Body of pancreas (tissue), 4 donors: ENCODE results near the gene FBXO31.

Experiments
- POLR2A ChIP-seq, 3 donors: fragments of 450-650 bp; IDR thresholded peaks; one replicate each; pipeline ENCODE4 v1.6.1; 2016; ENCODE audit warnings: antibody characterized with exemption in 3 of 3, mild to moderate bottlenecking in 2 of 3
- TF ChIP-seq, protein P1 (sequence below), 7 experiments: fragments of 450-650 bp in 4 of 7; fragments of 200-600 bp in 3 of 7; sonication (generic) in 3 of 7; IDR thresholded peaks; one replicate each; pipeline ENCODE4 v1.5.1; 2016 to 2019; ENCODE audit warnings: antibody characterized with exemption in 7 of 7

DNA sequence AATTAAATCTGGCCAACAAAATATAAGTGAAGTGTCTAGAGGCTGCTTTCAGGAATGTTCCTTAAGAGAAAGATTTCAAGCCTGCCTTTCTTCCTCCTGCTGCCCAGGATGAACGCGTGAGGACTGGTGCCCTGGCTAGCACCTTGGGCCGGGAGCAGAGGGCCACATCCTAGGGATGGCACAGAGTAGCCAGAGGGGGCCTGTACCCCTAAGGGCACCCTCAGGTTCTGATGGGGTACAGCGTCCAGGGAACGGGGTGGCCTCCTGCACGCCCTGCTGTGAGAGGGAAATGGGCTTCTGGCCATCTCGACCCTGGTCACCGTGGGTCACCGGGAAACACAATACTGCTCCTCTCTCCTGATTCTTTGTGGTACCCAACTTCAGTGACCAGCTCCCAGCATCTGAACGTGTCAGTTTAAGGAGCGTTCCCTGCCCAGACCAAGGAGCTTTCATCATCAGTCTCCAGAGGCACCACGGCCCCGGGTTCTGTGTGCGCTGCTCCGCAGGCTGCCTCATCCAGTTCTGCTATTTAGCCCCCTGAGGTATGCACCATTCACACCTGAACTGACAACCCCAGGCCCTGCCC is 48.8 kb upstream of the FBXO31 start:
- TF ChIP-seq, protein P1, sequence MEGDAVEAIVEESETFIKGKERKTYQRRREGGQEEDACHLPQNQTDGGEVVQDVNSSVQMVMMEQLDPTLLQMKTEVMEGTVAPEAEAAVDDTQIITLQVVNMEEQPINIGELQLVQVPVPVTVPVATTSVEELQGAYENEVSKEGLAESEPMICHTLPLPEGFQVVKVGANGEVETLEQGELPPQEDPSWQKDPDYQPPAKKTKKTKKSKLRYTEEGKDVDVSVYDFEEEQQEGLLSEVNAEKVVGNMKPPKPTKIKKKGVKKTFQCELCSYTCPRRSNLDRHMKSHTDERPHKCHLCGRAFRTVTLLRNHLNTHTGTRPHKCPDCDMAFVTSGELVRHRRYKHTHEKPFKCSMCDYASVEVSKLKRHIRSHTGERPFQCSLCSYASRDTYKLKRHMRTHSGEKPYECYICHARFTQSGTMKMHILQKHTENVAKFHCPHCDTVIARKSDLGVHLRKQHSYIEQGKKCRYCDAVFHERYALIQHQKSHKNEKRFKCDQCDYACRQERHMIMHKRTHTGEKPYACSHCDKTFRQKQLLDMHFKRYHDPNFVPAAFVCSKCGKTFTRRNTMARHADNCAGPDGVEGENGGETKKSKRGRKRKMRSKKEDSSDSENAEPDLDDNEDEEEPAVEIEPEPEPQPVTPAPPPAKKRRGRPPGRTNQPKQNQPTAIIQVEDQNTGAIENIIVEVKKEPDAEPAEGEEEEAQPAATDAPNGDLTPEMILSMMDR (IDR thresholded peaks at IDR 0.05): no peak
- TF ChIP-seq POLR2A (IDR thresholded peaks at IDR 0.05): no peak
